Uterus (tissue), 2 donors: ENCODE data around the gene RAP2C.

Experiments
- CTCF ChIP-seq, 4 experiments: fragments of 200-600 bp in 2 of 4; fragments of 450-650 bp in 2 of 4; sonication (generic) in 2 of 4; IDR thresholded peaks; one replicate each; pipeline ENCODE4 v1.5.1; 2016 to 2019; ENCODE audit warnings: antibody characterized with exemption in 4 of 4, mild to moderate bottlenecking in 2 of 4, moderate library complexity in 1 of 4
- POLR2A ChIP-seq, 2 donors: fragments of 450-650 bp; IDR thresholded peaks; one replicate each; pipeline ENCODE4 v1.6.1; 2016; ENCODE audit warnings: antibody characterized with exemption in 2 of 2, mild to moderate bottlenecking in 1 of 2, moderate library complexity in 1 of 2

DNA sequence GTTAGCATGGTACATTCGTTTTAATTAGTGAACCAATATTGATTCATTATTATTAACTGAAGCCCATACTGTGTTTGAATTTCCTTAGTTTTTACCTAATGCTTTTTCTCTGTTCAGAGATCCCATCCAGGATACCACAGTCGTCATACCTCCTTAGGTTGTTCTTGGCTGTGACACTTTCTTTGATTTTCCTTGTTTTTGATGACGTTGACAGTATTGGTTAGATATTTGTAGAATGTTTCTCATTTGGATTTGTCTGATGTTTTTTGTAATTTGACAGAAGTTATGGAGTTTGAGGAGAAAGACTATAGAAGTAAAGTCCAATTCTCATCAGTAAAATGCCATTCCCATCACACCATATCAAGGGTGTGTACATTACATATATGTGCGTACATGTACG is 16.2 kb upstream of the RAP2C start:
- TF ChIP-seq CTCF (IDR thresholded peaks at IDR 0.05) = no peak
- TF ChIP-seq POLR2A (IDR thresholded peaks at IDR 0.05) = no peak
